ENCODE results near the gene ZMAT1. TPM values are rescaled to one million over a fixed set of nuclear protein-coding genes. Genes with fewer than 3 reads are reported as not detected.

Gene ZMAT1
- total and polyA plus RNA-seq, 12 donors: 2.1 to 45.4 (median 8.7) TPM

- no peak overlapping the region for H3K27ac ChIP-seq
- peaks cover 15% of the 10 kb centered on the region for H3K27me3 ChIP-seq
- no peaks in the 10 kb centered on the region for H3K36me3 ChIP-seq (replicated peaks in 1 of 2)
- no peak for DNase-seq
- H3K9me3 ChIP-seq (replicated peaks in 1 of 3): no peaks in the 10 kb centered on the region
- no peak overlapping the region for H3K4me3 ChIP-seq
- no peaks in the 10 kb centered on the region for H3K4me1 ChIP-seq (replicated peaks in 1 of 2)
- intact Hi-C loops (cut with DNase I): no loop called here
- no peak for TF ChIP-seq POLR2A (IDR thresholded peaks at IDR 0.05)
- TF ChIP-seq CTCF (IDR thresholded peaks at IDR 0.05): no peak
- WGBS, 4 donors: 23 to 43% (median 32%) methylated on average over 1 of the region's 1 CpG
Measured at GRCh38 chrX:101958139-101958538, 26.3 kb upstream of the ZMAT1 start.

- WGBS, 4 donors: 69 to 100% (median 79%) methylated on average over 1 of the region's 1 CpG
- H3K36me3 ChIP-seq (replicated peaks in 1 of 2): no peaks in the 10 kb centered on the region
- DNase-seq: no peak
- H3K4me3 ChIP-seq: no peak overlapping the region
- no peaks in the 10 kb centered on the region for H3K4me1 ChIP-seq (replicated peaks in 1 of 2)
- peaks cover 11% of the 10 kb centered on the region for H3K27me3 ChIP-seq
- TF ChIP-seq POLR2A (IDR thresholded peaks at IDR 0.05) (no peak), CTCF (IDR thresholded peaks at IDR 0.05) (no peak)
- no peaks in the 10 kb centered on the region for H3K9me3 ChIP-seq (replicated peaks in 1 of 3)
- H3K27ac ChIP-seq: no peak overlapping the region
- intact Hi-C loops (cut with DNase I): no loop called here
Measured at GRCh38 chrX:101957174-101957573, 25.3 kb upstream of the ZMAT1 start.

GRCh38 chrX:101956556-101956955, 24.7 kb upstream of the ZMAT1 start:
- DNase-seq: no peak
- Histone ChIP-seq H3K36me3 (replicated peaks in 1 of 2) (no peaks in the 10 kb centered on the region), H3K27me3 (peaks cover 10% of the 10 kb centered on the region), H3K9me3 (replicated peaks in 1 of 3) (no peaks in the 10 kb centered on the region), H3K4me1 (replicated peaks in 1 of 2) (no peaks in the 10 kb centered on the region), H3K4me3 (no peak overlapping the region), H3K27ac (no peak overlapping the region)
- intact Hi-C loops (cut with DNase I): no loop called here
- TF ChIP-seq CTCF (IDR thresholded peaks at IDR 0.05) (no peak), POLR2A (IDR thresholded peaks at IDR 0.05) (no peak)
- 40 to 51% (median 43%) methylated on average over 2 of the region's 2 CpGs for WGBS, 4 donors

GRCh38 chrX:101950581-101950980, 18.8 kb upstream of the ZMAT1 start:
- DNase-seq: no peak
- TF ChIP-seq POLR2A (IDR thresholded peaks at IDR 0.05): no peak
- TF ChIP-seq CTCF (IDR thresholded peaks at IDR 0.05): no peak
- no peaks in the 10 kb centered on the region for H3K9me3 ChIP-seq (replicated peaks in 1 of 3)
- peaks cover 41% of the 10 kb centered on the region for H3K27me3 ChIP-seq
- WGBS, 4 donors: 60 to 78% (median 67%) methylated on average over 1 to 6 of the region's 6 CpGs
- no peaks in the 10 kb centered on the region for H3K4me1 ChIP-seq (replicated peaks in 1 of 2)
- H3K27ac ChIP-seq: no peak overlapping the region
- H3K36me3 ChIP-seq (replicated peaks in 1 of 2): no peaks in the 10 kb centered on the region
- intact Hi-C loops (cut with DNase I): no loop called here
- H3K4me3 ChIP-seq: no peak overlapping the region

All from adrenal gland (tissue), 12 donors.